HG02678 (cell line): ENCODE data around the gene ADCY7.
"Not testable (repeated sequence)": the region's sequence is repeated elsewhere in the genome, so short reads cannot be mapped to it uniquely, and the experiment has no call there.

Experiments used
- ATAC-seq: cut with Tn5 transposase; IDR thresholded peaks from one replicate; pipeline ENCODE4 v1.9.1; 2021; ENCODE audit warnings: mild to moderate bottlenecking, moderate library complexity; ENCODE audit not compliant: unreplicated experiment

Gene ADCY7

GRCh38 chr16:50266337-50267091 is at the start of gene ADCY7:
ADCY7 (plus strand) TSS chr16:50266551; CDS start chr16:50288180, 21,629 bp downstream.
- ATAC-seq = peak; percentile 85

GRCh38 chr16:50219402-50219975 is 46.9 kb upstream of the ADCY7 start:
- ATAC-seq = no peak

- no peak for ATAC-seq
Measured at GRCh38 chr16:50224286-50224685, 42.1 kb upstream of the ADCY7 start.

GRCh38 chr16:50227120-50227519 is 39.2 kb upstream of the ADCY7 start:
- ATAC-seq = no peak

GRCh38 chr16:50227665-50228064 is 38.7 kb upstream of the ADCY7 start:
- no peak for ATAC-seq

- ATAC-seq = no peak
Measured at GRCh38 chr16:50228364-50228868, 37.9 kb upstream of the ADCY7 start.

GRCh38 chr16:50229149-50229726 is 37.1 kb upstream of the ADCY7 start:
- ATAC-seq = no peak

GRCh38 chr16:50234771-50235556 is 31.4 kb upstream of the ADCY7 start:
- ATAC-seq = no peak

- no peak for ATAC-seq
Measured at GRCh38 chr16:50235581-50235980, 30.8 kb upstream of the ADCY7 start.

GRCh38 chr16:50238314-50238713 is 28.0 kb upstream of the ADCY7 start:
- no peak for ATAC-seq

- no peak for ATAC-seq
Measured at GRCh38 chr16:50238868-50239301, 27.5 kb upstream of the ADCY7 start.

GRCh38 chr16:50243024-50243423 is 23.3 kb upstream of the ADCY7 start:
- not testable (repeated sequence) for ATAC-seq

GRCh38 chr16:50244140-50244503 is 22.2 kb upstream of the ADCY7 start:
- no peak for ATAC-seq

- ATAC-seq = no peak
Measured at GRCh38 chr16:50244504-50245416, 21.6 kb upstream of the ADCY7 start.

GRCh38 chr16:50245417-50246298 is 20.7 kb upstream of the ADCY7 start:
- peak; percentile 80 for ATAC-seq

- peak; percentile 27 for ATAC-seq
Measured at GRCh38 chr16:50246299-50247122, 19.8 kb upstream of the ADCY7 start.

- no peak for ATAC-seq
Measured at GRCh38 chr16:50247123-50247905, 19.0 kb upstream of the ADCY7 start.
